Measurements from ENCODE around the gene INTS1. TPM values are rescaled to one million over a fixed set of nuclear protein-coding genes. Genes with fewer than 3 reads are reported as not detected.

INTS1 gene
- total and polyA plus RNA-seq, 2 experiments from 2014 or later, result 30.0 to 57.3 TPM

DNA sequence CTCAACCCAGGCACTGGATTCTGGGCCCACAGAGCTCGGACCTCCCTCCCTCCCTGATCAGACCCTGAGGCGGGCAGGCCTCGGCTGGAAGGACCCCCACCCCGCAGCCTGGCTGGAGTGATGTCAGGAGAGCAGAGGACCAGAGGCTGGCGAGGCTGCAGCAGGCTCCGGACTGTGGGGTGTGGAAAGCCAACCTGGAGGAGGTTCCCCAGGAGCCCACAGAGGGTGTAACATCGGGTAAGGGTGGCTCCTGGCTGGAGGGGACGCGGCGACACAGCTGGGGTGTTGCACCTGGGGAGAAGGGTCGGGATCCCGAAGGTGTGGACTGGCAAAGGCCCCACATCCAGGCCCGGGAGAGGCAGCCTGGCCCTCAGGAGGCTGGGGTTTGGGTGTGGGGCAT lies 36.0 kb downstream of the INTS1 start:
- Histone ChIP-seq H3K9me3 (ENCODE audit: low read depth) (no peaks in the 10 kb centered on the region), H3K36me3 (replicated peaks; ENCODE audit: insufficient read depth, low read depth) (no peaks in the 10 kb centered on the region), H3K4me1 (ENCODE audit: insufficient read depth) (peaks cover 14% of the 10 kb centered on the region), H3K9me2 (replicated peaks; ENCODE audit: insufficient read depth) (no peaks in the 10 kb centered on the region), H3K27ac (no peak overlapping the region), H2AFZ (no peak overlapping the region), H3K4me3 (no peak overlapping the region), H3K4me2 (no peak overlapping the region), H4K20me1 (ENCODE audit: insufficient read depth, poor library complexity, severe bottlenecking) (no peaks in the 10 kb centered on the region), H3K27me3 (no peaks in the 10 kb centered on the region), H3K79me2 (no peaks in the 10 kb centered on the region)
- DNase-seq (ENCODE audit: low spot score), result no peak
- TF ChIP-seq, protein P1, sequence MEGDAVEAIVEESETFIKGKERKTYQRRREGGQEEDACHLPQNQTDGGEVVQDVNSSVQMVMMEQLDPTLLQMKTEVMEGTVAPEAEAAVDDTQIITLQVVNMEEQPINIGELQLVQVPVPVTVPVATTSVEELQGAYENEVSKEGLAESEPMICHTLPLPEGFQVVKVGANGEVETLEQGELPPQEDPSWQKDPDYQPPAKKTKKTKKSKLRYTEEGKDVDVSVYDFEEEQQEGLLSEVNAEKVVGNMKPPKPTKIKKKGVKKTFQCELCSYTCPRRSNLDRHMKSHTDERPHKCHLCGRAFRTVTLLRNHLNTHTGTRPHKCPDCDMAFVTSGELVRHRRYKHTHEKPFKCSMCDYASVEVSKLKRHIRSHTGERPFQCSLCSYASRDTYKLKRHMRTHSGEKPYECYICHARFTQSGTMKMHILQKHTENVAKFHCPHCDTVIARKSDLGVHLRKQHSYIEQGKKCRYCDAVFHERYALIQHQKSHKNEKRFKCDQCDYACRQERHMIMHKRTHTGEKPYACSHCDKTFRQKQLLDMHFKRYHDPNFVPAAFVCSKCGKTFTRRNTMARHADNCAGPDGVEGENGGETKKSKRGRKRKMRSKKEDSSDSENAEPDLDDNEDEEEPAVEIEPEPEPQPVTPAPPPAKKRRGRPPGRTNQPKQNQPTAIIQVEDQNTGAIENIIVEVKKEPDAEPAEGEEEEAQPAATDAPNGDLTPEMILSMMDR (IDR thresholded peaks at IDR 0.05; ENCODE audit: poor library complexity), result no peak
- no peak for TF ChIP-seq EZH2 (IDR thresholded peaks at IDR 0.05; ENCODE audit: borderline replicate concordance)
- 97% methylated on average over 13 of the region's 13 CpGs for WGBS (ENCODE audit: low lambda C conversion rate, missing lambda C conversion rate)

GRCh38 chr7:1466524-1467271 lies 37.5 kb downstream of the INTS1 start:
- H3K27ac ChIP-seq, result peak overlapping the region; percentile 91
- peak overlapping the region; percentile 49 for H3K4me2 ChIP-seq
- no peaks in the 10 kb centered on the region for H3K79me2 ChIP-seq
- DNase-seq (ENCODE audit: low spot score), result peak; percentile 91
- TF ChIP-seq, protein P1 (IDR thresholded peaks at IDR 0.05; ENCODE audit: poor library complexity), result peak; percentile 19
- no peak for TF ChIP-seq EZH2phosphoT487 (IDR thresholded peaks at IDR 0.05; ENCODE audit: low read depth, severe bottlenecking, unreplicated experiment)
- no peak overlapping the region for H2AFZ ChIP-seq
- no peaks in the 10 kb centered on the region for H4K20me1 ChIP-seq (ENCODE audit: insufficient read depth, poor library complexity, severe bottlenecking)
- no peaks in the 10 kb centered on the region for H3K36me3 ChIP-seq (replicated peaks; ENCODE audit: insufficient read depth, low read depth)
- no peaks in the 10 kb centered on the region for H3K9me2 ChIP-seq (replicated peaks; ENCODE audit: insufficient read depth)
- no peaks in the 10 kb centered on the region for H3K27me3 ChIP-seq
- H3K4me3 ChIP-seq, result no peak overlapping the region
- H3K4me1 ChIP-seq (ENCODE audit: insufficient read depth), result peaks cover 22% of the 10 kb centered on the region
- H3K9me3 ChIP-seq (ENCODE audit: low read depth), result no peaks in the 10 kb centered on the region
- WGBS (ENCODE audit: low lambda C conversion rate, missing lambda C conversion rate), result 57% methylated on average over 17 of the region's 17 CpGs

DNA sequence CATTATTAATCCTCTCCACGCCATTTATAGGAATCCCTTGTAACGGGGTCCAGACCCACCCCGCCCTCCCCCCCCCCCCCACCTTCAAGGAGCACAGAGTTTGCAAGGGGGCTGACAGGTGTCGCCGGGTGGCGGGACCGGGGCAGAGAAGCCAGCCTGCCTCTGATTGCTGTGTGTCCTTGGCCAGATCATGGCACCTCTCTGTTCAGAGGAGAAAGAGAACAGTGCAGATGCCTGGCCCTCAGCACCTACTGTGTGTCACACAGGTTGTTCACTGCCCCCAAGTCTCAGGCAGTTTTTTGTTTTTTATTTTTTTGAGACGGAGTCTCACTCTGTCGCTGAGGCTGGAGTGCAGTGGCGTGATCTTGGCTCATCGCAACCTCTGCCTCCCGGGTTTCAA lies 39.5 kb downstream of the INTS1 start:
- Histone ChIP-seq H3K9me2 (replicated peaks; ENCODE audit: insufficient read depth) (no peaks in the 10 kb centered on the region), H4K20me1 (ENCODE audit: insufficient read depth, poor library complexity, severe bottlenecking) (no peaks in the 10 kb centered on the region), H2AFZ (no peak overlapping the region), H3K36me3 (replicated peaks; ENCODE audit: insufficient read depth, low read depth) (no peaks in the 10 kb centered on the region), H3K4me3 (no peak overlapping the region), H3K4me1 (ENCODE audit: insufficient read depth) (peaks cover 41% of the 10 kb centered on the region), H3K79me2 (no peaks in the 10 kb centered on the region), H3K4me2 (no peak overlapping the region), H3K27ac (no peak overlapping the region), H3K27me3 (no peaks in the 10 kb centered on the region), H3K9me3 (ENCODE audit: low read depth) (no peaks in the 10 kb centered on the region)
- TF ChIP-seq EZH2 (IDR thresholded peaks at IDR 0.05; ENCODE audit: borderline replicate concordance) (no peak), EZH2phosphoT487 (IDR thresholded peaks at IDR 0.05; ENCODE audit: low read depth, severe bottlenecking, unreplicated experiment) (no peak)
- TF ChIP-seq, protein P1 (IDR thresholded peaks at IDR 0.05; ENCODE audit: poor library complexity), result no peak
- WGBS (ENCODE audit: low lambda C conversion rate, missing lambda C conversion rate), result 88% methylated on average over 8 of the region's 12 CpGs
- DNase-seq (ENCODE audit: low spot score), result no peak

Data from hepatocyte (in vitro differentiated cells).